Esophagus squamous epithelium (tissue), 4 donors: ENCODE data around the gene MTSS2.

Experiments
- POLR2A ChIP-seq, 4 donors: fragments of 450-650 bp; IDR thresholded peaks; one replicate each; pipeline ENCODE4 v1.6.1; 2017; ENCODE audit warnings: antibody characterized with exemption in 4 of 4, mild to moderate bottlenecking in 4 of 4, moderate library complexity in 3 of 4
- TF ChIP-seq, protein P1 (sequence below), 6 experiments: fragments of 450-650 bp in 4 of 6; fragments of 200-600 bp in 2 of 6; sonication (generic) in 2 of 6; IDR thresholded peaks; one replicate each; pipeline ENCODE4 v1.5.1; 2016 to 2019; ENCODE audit warnings: antibody characterized with exemption in 6 of 6, mild to moderate bottlenecking in 4 of 6, moderate library complexity in 4 of 6

GRCh38 chr16:70646260-70647241, 39.3 kb downstream of the MTSS2 start, which contains the start of gene IL34:
- TF ChIP-seq, protein P1, sequence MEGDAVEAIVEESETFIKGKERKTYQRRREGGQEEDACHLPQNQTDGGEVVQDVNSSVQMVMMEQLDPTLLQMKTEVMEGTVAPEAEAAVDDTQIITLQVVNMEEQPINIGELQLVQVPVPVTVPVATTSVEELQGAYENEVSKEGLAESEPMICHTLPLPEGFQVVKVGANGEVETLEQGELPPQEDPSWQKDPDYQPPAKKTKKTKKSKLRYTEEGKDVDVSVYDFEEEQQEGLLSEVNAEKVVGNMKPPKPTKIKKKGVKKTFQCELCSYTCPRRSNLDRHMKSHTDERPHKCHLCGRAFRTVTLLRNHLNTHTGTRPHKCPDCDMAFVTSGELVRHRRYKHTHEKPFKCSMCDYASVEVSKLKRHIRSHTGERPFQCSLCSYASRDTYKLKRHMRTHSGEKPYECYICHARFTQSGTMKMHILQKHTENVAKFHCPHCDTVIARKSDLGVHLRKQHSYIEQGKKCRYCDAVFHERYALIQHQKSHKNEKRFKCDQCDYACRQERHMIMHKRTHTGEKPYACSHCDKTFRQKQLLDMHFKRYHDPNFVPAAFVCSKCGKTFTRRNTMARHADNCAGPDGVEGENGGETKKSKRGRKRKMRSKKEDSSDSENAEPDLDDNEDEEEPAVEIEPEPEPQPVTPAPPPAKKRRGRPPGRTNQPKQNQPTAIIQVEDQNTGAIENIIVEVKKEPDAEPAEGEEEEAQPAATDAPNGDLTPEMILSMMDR (IDR thresholded peaks at IDR 0.05): no peak
- TF ChIP-seq POLR2A (IDR thresholded peaks at IDR 0.05): no peak
